H9 (cell line): ENCODE measurements around the gene CCNB2. TPM values are rescaled to one million over a fixed set of nuclear protein-coding genes. Genes with fewer than 3 reads are reported as not detected.
"Not testable (repeated sequence)": the region's sequence is repeated elsewhere in the genome, so short reads cannot be mapped to it uniquely, and the experiment has no call there.

Source experiments
- DNase-seq: peaks from one replicate; pipeline ENCODE4 v3.0.0-alpha.2; 2017
- H2AFZ ChIP-seq: one replicate; pipeline ENCODE4 v1.6.1; 2013; ENCODE audit warnings: mild to moderate bottlenecking, low read length, control low read depth, moderate library complexity
- H2AK5ac ChIP-seq: 2 replicates; pipeline ENCODE4 v1.6.1; 2013; ENCODE audit warnings: low read length, control low read depth, mixed read lengths; ENCODE audit not compliant: insufficient read length
- H2BK120ac ChIP-seq: one replicate; pipeline ENCODE4 v1.6.1; 2013; ENCODE audit warnings: low read depth, mild to moderate bottlenecking, low read length, control low read depth, inconsistent platforms; ENCODE audit not compliant: poor library complexity, severe bottlenecking
- H2BK12ac ChIP-seq: 2 replicates; pipeline ENCODE4 v1.6.1; 2013; ENCODE audit warnings: low read length, control low read depth, mixed read lengths, low read depth; ENCODE audit not compliant: insufficient read length
- H2BK15ac ChIP-seq: 2 replicates; pipeline ENCODE4 v1.6.1; 2013; ENCODE audit warnings: low read depth, low read length, control low read depth
- H2BK20ac ChIP-seq: one replicate; pipeline ENCODE4 v1.6.1; 2013; ENCODE audit warnings: low read depth, mild to moderate bottlenecking, low read length, control low read depth, inconsistent platforms; ENCODE audit not compliant: poor library complexity, severe bottlenecking
- H2BK5ac ChIP-seq: 2 replicates; pipeline ENCODE4 v1.6.1; 2013; ENCODE audit warnings: low read length, control low read depth, mixed read lengths; ENCODE audit not compliant: insufficient read length
- H3K14ac ChIP-seq: 2 replicates; pipeline ENCODE4 v1.6.1; 2013; ENCODE audit warnings: low read length, control low read depth; ENCODE audit not compliant: insufficient read depth
- H3K18ac ChIP-seq: 2 replicates; pipeline ENCODE4 v1.6.1; 2013; ENCODE audit warnings: low read depth, mild to moderate bottlenecking, mixed read lengths, low read length, control low read depth; ENCODE audit not compliant: insufficient read length
- H3K23ac ChIP-seq: 2 replicates; pipeline ENCODE4 v1.6.1; 2013; ENCODE audit warnings: low read length, control low read depth, mixed read lengths, low read depth; ENCODE audit not compliant: insufficient read length
- H3K23me2 ChIP-seq: 2 replicates; pipeline ENCODE4 v1.6.1; 2013; ENCODE audit warnings: low read depth, mild to moderate bottlenecking, mixed read lengths, low read length, control low read depth; ENCODE audit not compliant: insufficient read length, poor library complexity, severe bottlenecking
- H3K27ac ChIP-seq: 2 replicates; pipeline ENCODE4 v1.5.1; 2013; ENCODE audit warnings: low read length, control low read depth, mixed read lengths, low read depth; ENCODE audit not compliant: insufficient read length
- H3K27me3 ChIP-seq: 2 replicates; pipeline ENCODE4 v1.6.1; 2013; ENCODE audit warnings: low read length, control low read depth, inconsistent platforms; ENCODE audit not compliant: insufficient read depth
- H3K4ac ChIP-seq: 2 replicates; pipeline ENCODE4 v1.6.1; 2013; ENCODE audit warnings: low read depth, mild to moderate bottlenecking, control low read depth, inconsistent platforms, low read length, moderate library complexity
- H3K4me1 ChIP-seq: 2 replicates; pipeline ENCODE4 v1.6.1; 2013; ENCODE audit warnings: low read length, control low read depth, inconsistent platforms; ENCODE audit not compliant: insufficient read depth
- H3K4me2 ChIP-seq: 2 replicates; pipeline ENCODE4 v1.6.1; 2013; ENCODE audit warnings: low read length, control low read depth, mixed read lengths; ENCODE audit not compliant: insufficient read length, insufficient read depth
- H3K56ac ChIP-seq: 2 replicates; pipeline ENCODE4 v1.6.1; 2013; ENCODE audit warnings: low read depth, mild to moderate bottlenecking, mixed read lengths, low read length, control low read depth; ENCODE audit not compliant: insufficient read length
- H3K79me1 ChIP-seq: 2 replicates; pipeline ENCODE4 v1.6.1; 2013; ENCODE audit warnings: low read depth, mild to moderate bottlenecking, moderate library complexity, low read length, control low read depth, inconsistent platforms; ENCODE audit not compliant: insufficient read depth, poor library complexity, severe bottlenecking
- H3K79me2 ChIP-seq: 2 replicates; pipeline ENCODE4 v1.6.1; 2013; ENCODE audit warnings: low read length, control low read depth, inconsistent platforms; ENCODE audit not compliant: insufficient read depth
- H3K9ac ChIP-seq: 2 replicates; pipeline ENCODE4 v1.6.1; 2013; ENCODE audit warnings: low read length, control low read depth, mixed read lengths; ENCODE audit not compliant: insufficient read length; ENCODE audit errors: extremely low read depth
- H3K9me3 ChIP-seq: one replicate; pipeline ENCODE4 v1.6.1; 2013; ENCODE audit warnings: low read depth, low read length, inconsistent platforms; ENCODE audit not compliant: control insufficient read depth
- H3T11ph ChIP-seq: one replicate; pipeline ENCODE4 v1.6.1; 2013; ENCODE audit warnings: mild to moderate bottlenecking, low read length, control low read depth, inconsistent platforms
- H4K20me1 ChIP-seq: one replicate; pipeline ENCODE4 v1.6.1; 2013; ENCODE audit not compliant: control insufficient read depth, insufficient read length, insufficient read depth
- H4K5ac ChIP-seq: 2 replicates; pipeline ENCODE4 v1.6.1; 2013; ENCODE audit warnings: low read depth, mild to moderate bottlenecking, mixed read lengths, low read length, control low read depth; ENCODE audit not compliant: insufficient read length
- H4K8ac ChIP-seq: replicated peaks from 2 replicates; pipeline ENCODE4 v1.6.1; 2013; ENCODE audit warnings: low read length, control low read depth, mixed read lengths, low read depth; ENCODE audit not compliant: insufficient read length
- H4K91ac ChIP-seq: 2 replicates; pipeline ENCODE4 v1.6.1; 2013; ENCODE audit warnings: low read depth, mild to moderate bottlenecking, moderate library complexity, mixed read lengths, low read length, control low read depth; ENCODE audit not compliant: insufficient read length
- H3K27ac Mint-ChIP-seq, 3 experiments: 2 replicates in 2 of 3; 3 replicates in 1 of 3; pipeline ENCODE4 v1.8.0; 2020 to 2021; ENCODE audit warnings: mixed read lengths in 3 of 3, mild to moderate bottlenecking in 1 of 3, moderate library complexity in 1 of 3
- H3K27me3 Mint-ChIP-seq: 2 replicates; pipeline ENCODE4 v1.8.0; 2021; ENCODE audit warnings: low read depth, mild to moderate bottlenecking, moderate library complexity, mixed read lengths
- H3K36me3 Mint-ChIP-seq, 3 experiments: 2 replicates in 2 of 3; 3 replicates in 1 of 3; pipeline ENCODE4 v1.8.0; 2020 to 2021; ENCODE audit warnings: low read depth in 3 of 3, mixed read lengths in 3 of 3; ENCODE audit not compliant: insufficient read depth in 1 of 3
- H3K4me1 Mint-ChIP-seq, 2 experiments: 2 replicates each; pipeline ENCODE4 v1.8.0; 2020; ENCODE audit warnings: mixed read lengths in 2 of 2
- H3K4me3 Mint-ChIP-seq, 2 experiments: 2 replicates in 1 of 2; 3 replicates in 1 of 2; pipeline ENCODE4 v1.8.0; 2020 to 2021; ENCODE audit warnings: mild to moderate bottlenecking in 2 of 2, mixed read lengths in 2 of 2, moderate library complexity in 1 of 2
- H3K9me3 Mint-ChIP-seq, 2 experiments: 2 replicates in 1 of 2; 3 replicates in 1 of 2; pipeline ENCODE4 v1.8.0; 2020; ENCODE audit warnings: mild to moderate bottlenecking in 2 of 2, mixed read lengths in 2 of 2, moderate library complexity in 1 of 2
- CTCF ChIP-seq: fragments of 200-600 bp; sonication (generic); conservative IDR thresholded peaks from 3 replicates; pipeline ENCODE4 v1.8.0; 2021; ENCODE audit warnings: antibody characterized with exemption, mild to moderate bottlenecking
- WGBS: extraction: QIAGEN DNeasy Blood & Tissue Kit; methylation state at CpG from one replicate; pipeline ENCODE4 v1.1.7; 2013; ENCODE audit warnings: missing lambda C conversion rate, low lambda C conversion rate, mixed read lengths; ENCODE audit not compliant: insufficient read length; ENCODE audit errors: extremely low coverage; 5-methylcytosine and 5-hydroxymethylcytosine counted together
- total RNA-seq: library from RNA; stranded (reverse); gene quantifications from 2 replicates; pipeline ENCODE4 v1.2.1, GENCODE V29; 2021

Gene CCNB2
- total RNA-seq, 1 experiment from 2014 or later: 122 TPM

- Mint-ChIP-seq H3K36me3 (peaks cover 12 to 76% (median 67%) of the 10 kb centered on the region in 3 experiments), H3K27me3 (no peaks in the 10 kb centered on the region), H3K27ac (0 out of 7 replicates have a peak overlapping the region, but pooled peaks of 1 of the 3 experiments have one; percentile 55), H3K4me3 (no peak overlapping the region), H3K4me1 (peaks cover 5 to 9% of the 10 kb centered on the region in 2 experiments), H3K9me3 (no peaks in the 10 kb centered on the region)
- H3K9me3 ChIP-seq: no peaks in the 10 kb centered on the region
- no peak overlapping the region for H3K56ac ChIP-seq
- no peaks in the 10 kb centered on the region for H3K79me2 ChIP-seq
- H3K4me2 ChIP-seq: no peak overlapping the region
- H3K18ac ChIP-seq: no peak overlapping the region
- peak; percentile 83 for DNase-seq
- H2BK5ac ChIP-seq: no peak overlapping the region
- H3K79me1 ChIP-seq: no peaks in the 10 kb centered on the region
- H2AFZ ChIP-seq: no peak overlapping the region
- H3K23me2 ChIP-seq: no peaks in the 10 kb centered on the region
- H4K5ac ChIP-seq: no peak overlapping the region
- no peak overlapping the region for H2BK20ac ChIP-seq
- no CpG with 5 or more reads among the region's 23 CpGs for WGBS
- peak; percentile 69 for TF ChIP-seq CTCF
- no peak overlapping the region for H2AK5ac ChIP-seq
- no peak overlapping the region for H3K9ac ChIP-seq
- H3K4me1 ChIP-seq: no peaks in the 10 kb centered on the region
- H4K8ac ChIP-seq: no peak overlapping the region
- H2BK15ac ChIP-seq: no peak overlapping the region
- no peak overlapping the region for H4K91ac ChIP-seq
- H3K23ac ChIP-seq: no peak overlapping the region
- no peak overlapping the region for H2BK120ac ChIP-seq
- no peak overlapping the region for H3K4ac ChIP-seq
- no peaks in the 10 kb centered on the region for H4K20me1 ChIP-seq
- no peak overlapping the region for H3T11ph ChIP-seq
- no peak overlapping the region for H2BK12ac ChIP-seq
- no peak overlapping the region for H3K27ac ChIP-seq
- H3K14ac ChIP-seq: no peak overlapping the region
- no peaks in the 10 kb centered on the region for H3K27me3 ChIP-seq
These were observed 56.1 kb downstream of the CCNB2 start for GRCh38 chr15:59160880-59161593.

GRCh38 chr15:59162080-59162479, 57.1 kb downstream of the CCNB2 start:
- not testable (repeated sequence) for H3T11ph ChIP-seq, H4K8ac ChIP-seq, H3K27ac Mint-ChIP-seq, H2AFZ ChIP-seq, H3K79me1 ChIP-seq, H3K9me3 Mint-ChIP-seq, DNase-seq, H3K18ac ChIP-seq, H3K4me2 ChIP-seq, H3K23me2 ChIP-seq, H2BK15ac ChIP-seq, H3K9me3 ChIP-seq, H3K56ac ChIP-seq, H2BK20ac ChIP-seq, H2AK5ac ChIP-seq, H4K91ac ChIP-seq, H4K20me1 ChIP-seq, H2BK5ac ChIP-seq, H3K9ac ChIP-seq, H3K27me3 Mint-ChIP-seq, H3K4me3 Mint-ChIP-seq, H4K5ac ChIP-seq, H3K27ac ChIP-seq, H3K4me1 ChIP-seq, H3K4ac ChIP-seq, H3K79me2 ChIP-seq, H2BK120ac ChIP-seq, H3K14ac ChIP-seq, H2BK12ac ChIP-seq, H3K23ac ChIP-seq, H3K27me3 ChIP-seq
- Mint-ChIP-seq H3K4me1 (peaks cover 9 to 12% of the 10 kb centered on the region in 2 experiments), H3K36me3 (peaks cover 12 to 71% (median 59%) of the 10 kb centered on the region in 3 experiments)
- no CpG with 5 or more reads among the region's 8 CpGs for WGBS
